Glutamatergic neuron (in vitro differentiated cells): ENCODE measurements around the gene SSR1. TPM values are rescaled to one million over a fixed set of nuclear protein-coding genes. Genes with fewer than 3 reads are reported as not detected.

Source experiments
- DNase-seq: peaks from one replicate; pipeline ENCODE4 v3.0.0; 2022
- H3K27ac Mint-ChIP-seq: one replicate; pipeline ENCODE4 v1.8.0; 2020; ENCODE audit warnings: mild to moderate bottlenecking, mixed read lengths, inconsistent platforms; ENCODE audit not compliant: unreplicated experiment
- H3K27me3 Mint-ChIP-seq: one replicate; pipeline ENCODE4 v1.8.0; 2020; ENCODE audit warnings: mild to moderate bottlenecking, moderate library complexity, mixed read lengths, inconsistent platforms; ENCODE audit not compliant: unreplicated experiment
- H3K36me3 Mint-ChIP-seq: one replicate; pipeline ENCODE4 v1.8.0; 2020; ENCODE audit warnings: mild to moderate bottlenecking, mixed read lengths, inconsistent platforms; ENCODE audit not compliant: unreplicated experiment
- H3K4me1 Mint-ChIP-seq: one replicate; pipeline ENCODE4 v1.8.0; 2020; ENCODE audit warnings: mild to moderate bottlenecking, low read depth, mixed read lengths, inconsistent platforms; ENCODE audit not compliant: unreplicated experiment
- H3K4me3 Mint-ChIP-seq: one replicate; pipeline ENCODE4 v1.8.0; 2020; ENCODE audit warnings: mild to moderate bottlenecking, mixed read lengths, inconsistent platforms; ENCODE audit not compliant: unreplicated experiment
- H3K9me3 Mint-ChIP-seq: one replicate; pipeline ENCODE4 v1.8.0; 2020; ENCODE audit warnings: mild to moderate bottlenecking, moderate library complexity, mixed read lengths, inconsistent platforms; ENCODE audit not compliant: unreplicated experiment
- CTCF ChIP-seq: fragments of 200-600 bp; sonication (generic); IDR thresholded peaks from one replicate; pipeline ENCODE4 v1.5.0; 2021; ENCODE audit not compliant: partially characterized antibody, unreplicated experiment
- total RNA-seq: library from RNA; stranded (reverse); fragmentation: NEBNext Ultra II Directional; extraction: Animal tissue kit (Norgen Biotek cat#: 25700); gene quantifications from one replicate; pipeline ENCODE4 v1.2.1, GENCODE V29; 2021; ENCODE audit not compliant: unreplicated experiment

Gene SSR1
- total RNA-seq, 1 donor from 2014 or later = 113 TPM

GRCh38 chr6:7246401-7247178, 66.4 kb downstream of the SSR1 start:
- H3K36me3 Mint-ChIP-seq = no peaks in the 10 kb centered on the region
- H3K4me1 Mint-ChIP-seq = peaks cover 13% of the 10 kb centered on the region
- TF ChIP-seq CTCF = no peak
- H3K27me3 Mint-ChIP-seq = no peaks in the 10 kb centered on the region
- DNase-seq = no peak
- no peak overlapping the region for H3K27ac Mint-ChIP-seq
- no peak overlapping the region for H3K4me3 Mint-ChIP-seq
- H3K9me3 Mint-ChIP-seq = peaks cover 3% of the 10 kb centered on the region

- no peak overlapping the region for H3K4me3 Mint-ChIP-seq
- H3K4me1 Mint-ChIP-seq = peaks cover 14% of the 10 kb centered on the region
- no peak for TF ChIP-seq CTCF
- peaks cover 3% of the 10 kb centered on the region for H3K9me3 Mint-ChIP-seq
- H3K27me3 Mint-ChIP-seq = no peaks in the 10 kb centered on the region
- DNase-seq = no peak
- H3K36me3 Mint-ChIP-seq = no peaks in the 10 kb centered on the region
- no peak overlapping the region for H3K27ac Mint-ChIP-seq
Measured at GRCh38 chr6:7245668-7246393, 67.2 kb downstream of the SSR1 start.

- no peak overlapping the region for H3K4me3 Mint-ChIP-seq
- peaks cover 19% of the 10 kb centered on the region for H3K4me1 Mint-ChIP-seq
- no peak for DNase-seq
- H3K9me3 Mint-ChIP-seq = no peaks in the 10 kb centered on the region
- H3K27ac Mint-ChIP-seq = no peak overlapping the region
- H3K36me3 Mint-ChIP-seq = no peaks in the 10 kb centered on the region
- no peaks in the 10 kb centered on the region for H3K27me3 Mint-ChIP-seq
- peak; percentile 90 for TF ChIP-seq CTCF
Measured at GRCh38 chr6:7243179-7243981, 69.6 kb downstream of the SSR1 start.

GRCh38 chr6:7242835-7243178, 70.2 kb downstream of the SSR1 start:
- no peaks in the 10 kb centered on the region for H3K9me3 Mint-ChIP-seq
- no peaks in the 10 kb centered on the region for H3K27me3 Mint-ChIP-seq
- no peak overlapping the region for H3K4me3 Mint-ChIP-seq
- peaks cover 19% of the 10 kb centered on the region for H3K4me1 Mint-ChIP-seq
- DNase-seq = no peak
- H3K36me3 Mint-ChIP-seq = no peaks in the 10 kb centered on the region
- H3K27ac Mint-ChIP-seq = no peak overlapping the region
- no peak for TF ChIP-seq CTCF
